Measurements from ENCODE around the gene ACO1. TPM values are rescaled to one million over a fixed set of nuclear protein-coding genes. Genes with fewer than 3 reads are reported as not detected.

Gene ACO1
- total RNA-seq, 2 experiments from 2014 or later, result 8.8 to 9.0 TPM

- no peaks in the 10 kb centered on the region for H4K20me1 ChIP-seq (ENCODE audit: insufficient read depth, low read length)
- intact Hi-C loops (cut with micrococcal nuclease; ENCODE audit: unreplicated experiment), result no loop called here
- H2AFZ ChIP-seq (ENCODE audit: low read length), result no peak overlapping the region
- CTCF ChIA-PET (ENCODE audit: unreplicated experiment), result no interaction called here
- no peak overlapping the region for H3K27ac ChIP-seq (ENCODE audit: low read depth, low read length, poor library complexity, severe bottlenecking)
- no peaks in the 10 kb centered on the region for H3K4me1 ChIP-seq (ENCODE audit: insufficient read depth, low read length, poor library complexity, severe bottlenecking)
- H3K9me3 ChIP-seq (ENCODE audit: low read length), result no peaks in the 10 kb centered on the region
- no TSS peak for BruUV-seq (replicated peaks)
- H3K4me2 ChIP-seq (ENCODE audit: low read length), result no peak overlapping the region
- no peaks in the 10 kb centered on the region for H3K79me2 ChIP-seq (ENCODE audit: insufficient read depth, low read depth, low read length)
- H3K36me3 ChIP-seq (ENCODE audit: insufficient read depth, low read length), result no peaks in the 10 kb centered on the region
- TF ChIP-seq EZH2phosphoT487 (IDR thresholded peaks at IDR 0.05; ENCODE audit: borderline replicate concordance, low read depth, low read length), result no peak
- no peak for TF ChIP-seq CTCF (conservative IDR thresholded peaks at IDR 0.05; ENCODE audit: low read length)
- H3K4me3 ChIP-seq (ENCODE audit: low read depth, low read length, poor library complexity, severe bottlenecking), result no peak overlapping the region
- H3K9me2 ChIP-seq (ENCODE audit: insufficient read depth, low read length), result no peaks in the 10 kb centered on the region
- POLR2A ChIA-PET, result no interaction called here
- DNase-seq (ENCODE audit: low spot score), result no peak
Observed at GRCh38 chr9:32502464-32502863, 118.0 kb downstream of the ACO1 start.

- no peak overlapping the region for H2AFZ ChIP-seq (ENCODE audit: low read length)
- no TSS peak for BruUV-seq (replicated peaks)
- ChIA-PET POLR2A (no interaction called here), CTCF (ENCODE audit: unreplicated experiment) (no interaction called here)
- H4K20me1 ChIP-seq (ENCODE audit: insufficient read depth, low read length), result no peaks in the 10 kb centered on the region
- no peak overlapping the region for H3K4me3 ChIP-seq (ENCODE audit: low read depth, low read length, poor library complexity, severe bottlenecking)
- no peak overlapping the region for H3K27ac ChIP-seq (ENCODE audit: low read depth, low read length, poor library complexity, severe bottlenecking)
- H3K4me2 ChIP-seq (ENCODE audit: low read length), result no peak overlapping the region
- intact Hi-C loops (cut with micrococcal nuclease; ENCODE audit: unreplicated experiment), result no loop called here
- H3K4me1 ChIP-seq (ENCODE audit: insufficient read depth, low read length, poor library complexity, severe bottlenecking), result no peaks in the 10 kb centered on the region
- TF ChIP-seq CTCF (conservative IDR thresholded peaks at IDR 0.05; ENCODE audit: low read length) (no peak), EZH2phosphoT487 (IDR thresholded peaks at IDR 0.05; ENCODE audit: borderline replicate concordance, low read depth, low read length) (no peak)
- no peaks in the 10 kb centered on the region for H3K79me2 ChIP-seq (ENCODE audit: insufficient read depth, low read depth, low read length)
- DNase-seq (ENCODE audit: low spot score), result no peak
- H3K9me2 ChIP-seq (ENCODE audit: insufficient read depth, low read length), result no peaks in the 10 kb centered on the region
- H3K36me3 ChIP-seq (ENCODE audit: insufficient read depth, low read length), result no peaks in the 10 kb centered on the region
- no peaks in the 10 kb centered on the region for H3K9me3 ChIP-seq (ENCODE audit: low read length)
Observed at GRCh38 chr9:32503008-32503407, 118.6 kb downstream of the ACO1 start.

Other genes with a start within 250 kb of the ACO1 start
- 1.1 and 1.5 TPM in 2 replicates for gene RIGI, start 141.6 kb downstream of the ACO1 start, total RNA-seq (2014; rRNA removed; shearing (Covaris generic))
- 1.5 and 1.7 TPM in 2 replicates for gene RIGI, start 141.6 kb downstream of the ACO1 start, total RNA-seq (2022)
- gene SMIM27, start 167.7 kb downstream of the ACO1 start, total RNA-seq (2014; rRNA removed; shearing (Covaris generic)), result 17.6 and 19.5 TPM in 2 replicates
- gene SMIM27, start 167.7 kb downstream of the ACO1 start, total RNA-seq (2022), result 21.2 and 36.6 TPM in 2 replicates
- gene TOPORS, start 167.9 kb downstream of the ACO1 start, total RNA-seq (2014; rRNA removed; shearing (Covaris generic)), result 17.4 and 20.1 TPM in 2 replicates
- 16.2 and 19.2 TPM in 2 replicates for gene TOPORS, start 167.9 kb downstream of the ACO1 start, total RNA-seq (2022)
- 69.5 and 75.1 TPM in 2 replicates for gene NDUFB6, start 188.5 kb downstream of the ACO1 start, total RNA-seq (2014; rRNA removed; shearing (Covaris generic))
- gene NDUFB6, start 188.5 kb downstream of the ACO1 start, total RNA-seq (2022), result 48.6 and 54.0 TPM in 2 replicates